Transverse colon (tissue), 4 donors: Measurements from ENCODE around the gene LMCD1.

Source experiments
- POLR2AphosphoS5 ChIP-seq, 3 donors: sonication (generic); formaldehyde crosslinking; IDR thresholded peaks; one replicate each; pipeline ENCODE4 v1.6.1; 2016; ENCODE audit warnings: antibody characterized with exemption in 3 of 3
- TF ChIP-seq, protein P1 (sequence below), 5 experiments: fragments of 200-600 bp in 3 of 5; fragments of 450-650 bp in 2 of 5; sonication (generic) in 3 of 5; IDR thresholded peaks; 1 replicate in 2 of 5; 2 replicates in 3 of 5; pipeline ENCODE4 v1.5.1; 2016 to 2017; ENCODE audit warnings: antibody characterized with exemption in 5 of 5, inconsistent platforms in 3 of 5, mild to moderate bottlenecking in 2 of 5, moderate library complexity in 1 of 5

DNA sequence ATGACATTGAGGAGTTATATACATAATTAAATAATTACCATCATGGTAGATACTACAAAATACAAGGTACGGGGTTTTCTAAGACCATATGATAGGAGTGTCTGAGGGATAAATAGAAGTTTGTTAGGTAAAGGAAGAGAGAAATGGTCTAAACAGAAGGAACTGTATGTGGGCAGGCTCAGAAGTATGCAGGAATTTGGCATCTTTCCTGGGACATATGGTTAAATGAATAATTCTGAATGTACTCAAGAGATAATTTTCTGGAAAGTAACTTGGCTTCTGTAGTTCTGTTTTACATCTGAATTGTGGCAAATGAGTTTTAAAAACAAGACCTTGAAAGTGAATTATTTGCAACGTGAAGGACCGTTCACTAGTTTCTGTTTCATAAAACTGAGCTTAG, 17.5 kb downstream of the LMCD1 start:
- TF ChIP-seq POLR2AphosphoS5 (IDR thresholded peaks at IDR 0.05): no peak
- TF ChIP-seq, protein P1, sequence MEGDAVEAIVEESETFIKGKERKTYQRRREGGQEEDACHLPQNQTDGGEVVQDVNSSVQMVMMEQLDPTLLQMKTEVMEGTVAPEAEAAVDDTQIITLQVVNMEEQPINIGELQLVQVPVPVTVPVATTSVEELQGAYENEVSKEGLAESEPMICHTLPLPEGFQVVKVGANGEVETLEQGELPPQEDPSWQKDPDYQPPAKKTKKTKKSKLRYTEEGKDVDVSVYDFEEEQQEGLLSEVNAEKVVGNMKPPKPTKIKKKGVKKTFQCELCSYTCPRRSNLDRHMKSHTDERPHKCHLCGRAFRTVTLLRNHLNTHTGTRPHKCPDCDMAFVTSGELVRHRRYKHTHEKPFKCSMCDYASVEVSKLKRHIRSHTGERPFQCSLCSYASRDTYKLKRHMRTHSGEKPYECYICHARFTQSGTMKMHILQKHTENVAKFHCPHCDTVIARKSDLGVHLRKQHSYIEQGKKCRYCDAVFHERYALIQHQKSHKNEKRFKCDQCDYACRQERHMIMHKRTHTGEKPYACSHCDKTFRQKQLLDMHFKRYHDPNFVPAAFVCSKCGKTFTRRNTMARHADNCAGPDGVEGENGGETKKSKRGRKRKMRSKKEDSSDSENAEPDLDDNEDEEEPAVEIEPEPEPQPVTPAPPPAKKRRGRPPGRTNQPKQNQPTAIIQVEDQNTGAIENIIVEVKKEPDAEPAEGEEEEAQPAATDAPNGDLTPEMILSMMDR (IDR thresholded peaks at IDR 0.05): no peak
